Endothelial cell of umbilical vein (primary cell): ENCODE measurements around the gene FANCE. TPM values are rescaled to one million over a fixed set of nuclear protein-coding genes. Genes with fewer than 3 reads are reported as not detected.

Experiments used
- BruUV-seq: library from RNA; stranded (reverse); fragments of 400-500 nt; replicated peaks from 2 replicates; lab custom pipeline; 2021; lab: Mats Ljungman, UMichigan
- CTCF ChIA-PET: fragments of 300-600, 350-600 bp; sonication (Branson Sonifier 250); formaldehyde crosslinking; loops from one replicate; lab custom pipeline; 2021; ENCODE audit warnings: antibody characterized with exemption, inconsistent platforms; lab: Charles Lee
- POLR2A ChIA-PET: fragments of 300-600, 350-600 bp; sonication (Branson Sonifier 250); formaldehyde crosslinking; loops from one replicate; lab custom pipeline; 2021; ENCODE audit warnings: antibody characterized with exemption, inconsistent platforms; lab: Charles Lee
- DNase-seq: peaks from one replicate; pipeline ENCODE4 v3.0.0-alpha.2; 2011; ENCODE audit warnings: low read depth, low spot score
- FAIRE-seq: peaks from 2 replicates; lab custom pipeline; 2011; peaks lifted over from hg19 to GRCh38; lab: Jason Lieb, UNC
- H2AFZ ChIP-seq: 2 replicates; pipeline ENCODE4 v1.6.0; 2012; ENCODE audit warnings: low read depth, low read length, control low read depth, inconsistent platforms
- H3K27ac ChIP-seq: 2 replicates; pipeline ENCODE4 v1.5.1; 2011; ENCODE audit warnings: low read depth, mild to moderate bottlenecking, control low read depth, low read length, moderate library complexity; ENCODE audit not compliant: insufficient read depth
- H3K27me3 ChIP-seq, 2 experiments: 2 replicates each; pipeline versions ENCODE4 v1.6.0 to v1.6.1; 2011; ENCODE audit warnings: low read length in 2 of 2, mixed read lengths in 1 of 2; ENCODE audit not compliant: control insufficient read depth in 2 of 2, insufficient read depth in 2 of 2
- H3K36me3 ChIP-seq, 2 experiments: 2 replicates in 1 of 2; 3 replicates in 1 of 2; pipeline ENCODE4 v1.5.1; 2011; ENCODE audit warnings: low read length in 2 of 2, mild to moderate bottlenecking in 1 of 2, moderate library complexity in 1 of 2; ENCODE audit not compliant: control insufficient read depth in 2 of 2, insufficient read depth in 2 of 2; ENCODE audit errors: extremely low read depth in 1 of 2
- H3K4me1 ChIP-seq: 3 replicates; pipeline ENCODE4 v1.5.1; 2011; ENCODE audit warnings: mild to moderate bottlenecking, low read length; ENCODE audit not compliant: control insufficient read depth, insufficient read depth; ENCODE audit errors: extremely low read depth
- H3K4me2 ChIP-seq: 2 replicates; pipeline ENCODE4 v1.6.1; 2011; ENCODE audit warnings: low read length, control low read depth, mixed read lengths; ENCODE audit not compliant: insufficient read depth
- H3K4me3 ChIP-seq, 3 experiments: fragments of 200-600 bp in 1 of 3; sonication (generic), shearing (Covaris generic) in 1 of 3; replicated peaks in 1 of 3; 2 replicates each; pipeline ENCODE4 v1.5.1; 2011 to 2016; ENCODE audit warnings: control low read depth in 3 of 3, low read length in 3 of 3, mild to moderate bottlenecking in 2 of 3, inconsistent platforms in 1 of 3, low read depth in 1 of 3, moderate library complexity in 1 of 3; ENCODE audit not compliant: insufficient read depth in 1 of 3
- H3K79me2 ChIP-seq: 2 replicates; pipeline ENCODE4 v1.6.0; 2012; ENCODE audit warnings: low read length, inconsistent platforms; ENCODE audit not compliant: control insufficient read depth, insufficient read depth
- H3K9ac ChIP-seq: replicated peaks from 2 replicates; pipeline ENCODE3; 2011; ENCODE audit warnings: low read length, control low read depth; ENCODE audit not compliant: insufficient read depth; ENCODE audit errors: extremely low read depth
- H3K9me1 ChIP-seq: replicated peaks from 3 replicates; pipeline ENCODE4 v1.6.0; 2011; ENCODE audit warnings: mild to moderate bottlenecking, low read length; ENCODE audit not compliant: control insufficient read depth, insufficient read depth; ENCODE audit errors: extremely low read depth
- H3K9me3 ChIP-seq: replicated peaks from 2 replicates; pipeline ENCODE4 v1.5.1; 2012; ENCODE audit warnings: low read length, inconsistent platforms; ENCODE audit not compliant: control insufficient read depth, insufficient read depth
- H4K20me1 ChIP-seq: replicated peaks from 2 replicates; pipeline ENCODE3; 2011; ENCODE audit warnings: mild to moderate bottlenecking, low read length; ENCODE audit not compliant: control insufficient read depth, insufficient read depth; ENCODE audit errors: extremely low read depth
- CTCF ChIP-seq, 2 donors: IDR thresholded peaks; 1 replicate in 1 of 2; 2 replicates in 1 of 2; pipeline ENCODE4 v1.5.1; 2011; ENCODE audit warnings: low read length in 2 of 2, mild to moderate bottlenecking in 2 of 2, moderate library complexity in 2 of 2, control low read depth in 1 of 2, inconsistent platforms in 1 of 2, low read depth in 1 of 2; ENCODE audit not compliant: insufficient read depth in 1 of 2; ENCODE audit errors: extremely low read depth in 1 of 2
- EZH2 ChIP-seq: IDR thresholded peaks from 2 replicates; pipeline ENCODE4 v1.6.1; 2012; ENCODE audit warnings: borderline replicate concordance, low read depth, mild to moderate bottlenecking, moderate library complexity, low read length, inconsistent platforms; ENCODE audit not compliant: severe bottlenecking
- FOS ChIP-seq: IDR thresholded peaks from 2 replicates; pipeline ENCODE4 v1.6.1; 2011; ENCODE audit warnings: mild to moderate bottlenecking, low read length, moderate library complexity, borderline replicate concordance; ENCODE audit not compliant: insufficient read depth
- GATA2 ChIP-seq: IDR thresholded peaks from 2 replicates; pipeline ENCODE4 v1.7.0; 2011; ENCODE audit warnings: low read depth, mild to moderate bottlenecking, moderate library complexity, mixed read lengths, low read length; ENCODE audit not compliant: insufficient read length, insufficient read depth
- JUN ChIP-seq: IDR thresholded peaks from 2 replicates; pipeline ENCODE4 v1.6.1; 2011; ENCODE audit warnings: borderline replicate concordance, low read depth; ENCODE audit not compliant: insufficient read length, insufficient read depth
- MAX ChIP-seq: IDR thresholded peaks from 2 replicates; pipeline ENCODE4 v1.6.1; 2011; ENCODE audit not compliant: insufficient read depth, insufficient read length
- MYC ChIP-seq: IDR thresholded peaks from one replicate; pipeline ENCODE4 v1.6.1; 2011; ENCODE audit warnings: mild to moderate bottlenecking, low read depth, low read length
- POLR2A ChIP-seq: IDR thresholded peaks from 2 replicates; pipeline ENCODE4 v1.6.1; 2012; ENCODE audit warnings: low read depth, mild to moderate bottlenecking, control low read depth, low read length
- POLR2AphosphoS5 ChIP-seq: IDR thresholded peaks from 2 replicates; pipeline ENCODE4 v1.6.1; 2012; ENCODE audit warnings: low read depth, mild to moderate bottlenecking, control low read depth, low read length, moderate library complexity; ENCODE audit not compliant: insufficient read depth
- dilution Hi-C: fragments of 300-500 bp; cut with MboI; formaldehyde crosslinking; loops from one replicate; pipeline ENCODE4 v1.15.0; 2019; ENCODE audit warnings: low sequenced_read_pairs; ENCODE audit not compliant: extremely low pct_ligation_motif_present
- intact Hi-C: fragments of 100-400 bp; cut with micrococcal nuclease; formaldehyde crosslinking; loops from one replicate; pipeline ENCODE4 v1.10.0; 2022
- polyA plus RNA-seq, 4 experiments: library from polyadenylated mRNA; depleted of rRNA in 3 of 4; stranded (reverse) in 3 of 4; unstranded in 1 of 4; fragments of >200 nt; gene quantifications; 2 replicates each; pipeline versions ENCODE4 v1.2.1 to v1.2.3, GENCODE V29; 2011 to 2012; ENCODE audit warnings: missing spikeins in 1 of 4
- total RNA-seq: library from RNA; stranded (reverse); gene quantifications from 2 replicates; pipeline ENCODE4 v1.2.3, GENCODE V29; 2021

The FANCE gene
- total and polyA plus RNA-seq, 2 donors (not counting 3 experiments of a cell fraction or from before 2014, with no cell fraction given): 9.1 to 12.7 TPM

- intact Hi-C loops (no loop called here), dilution Hi-C loops (no loop called here)
- Histone ChIP-seq H2AFZ (no peak overlapping the region), H3K27ac (no peak overlapping the region), H3K27me3 (no peaks in the 10 kb centered on the region), H4K20me1 (no peaks in the 10 kb centered on the region), H3K79me2 (no peaks in the 10 kb centered on the region), H3K9me3 (no peaks in the 10 kb centered on the region), H3K9me1 (no peaks in the 10 kb centered on the region), H3K4me3 (no peak overlapping the region), H3K4me2 (no peak overlapping the region), H3K36me3 (peaks cover 2 to 9% of the 10 kb centered on the region in 2 experiments), H3K4me1 (no peaks in the 10 kb centered on the region), H3K9ac (no peak overlapping the region)
- POLR2A ChIA-PET: no interaction called here
- DNase-seq: no peak
- FAIRE-seq: no peak
- CTCF ChIA-PET: interaction anchor here (1.1 to 2.4 kb wide), 3 partner anchors 28 to 67 kb away, joined by 3 to 8 read pairs (median 6); no protein-coding TSS in a partner anchor
- no TSS peak for BruUV-seq
- TF ChIP-seq POLR2AphosphoS5: no peak
- no peak for TF ChIP-seq GATA2
- no peak for TF ChIP-seq POLR2A
Observed at GRCh38 chr6:35409245-35409644, 42.9 kb upstream of the FANCE start.

- DNase-seq: no peak
- no peaks in the 10 kb centered on the region for H3K9me1 ChIP-seq
- dilution Hi-C loops (no loop called here), intact Hi-C loops (no loop called here)
- POLR2A ChIA-PET: no interaction called here
- H3K9ac ChIP-seq: no peak overlapping the region
- H3K36me3 ChIP-seq: peaks cover 2 to 14% of the 10 kb centered on the region in 2 experiments
- H3K79me2 ChIP-seq: no peaks in the 10 kb centered on the region
- no peaks in the 10 kb centered on the region for H3K9me3 ChIP-seq
- H2AFZ ChIP-seq: no peak overlapping the region
- no peak for FAIRE-seq
- H3K4me3 ChIP-seq: no peak overlapping the region
- no peaks in the 10 kb centered on the region for H3K27me3 ChIP-seq
- H3K4me2 ChIP-seq: no peak overlapping the region
- TF ChIP-seq JUN (no peak), FOS (no peak), CTCF (IDR thresholded peaks at IDR 0.05; ENCODE audit: extremely low read depth in 1 of 2, insufficient read depth in 1 of 2, low read depth in 1 of 2, low read length in 2 of 2) (no peak), POLR2AphosphoS5 (no peak), GATA2 (no peak), POLR2A (no peak), MYC (no peak), EZH2 (no peak), MAX (no peak)
- BruUV-seq: no TSS peak
- H4K20me1 ChIP-seq: no peaks in the 10 kb centered on the region
- CTCF ChIA-PET: no interaction called here
- no peaks in the 10 kb centered on the region for H3K4me1 ChIP-seq
- H3K27ac ChIP-seq: no peak overlapping the region
Observed at GRCh38 chr6:35410131-35410530, 42.0 kb upstream of the FANCE start.
